H1 (cell line): ENCODE results near the gene KCTD4. TPM values are rescaled to one million over a fixed set of nuclear protein-coding genes. Genes with fewer than 3 reads are reported as not detected.

ENCODE experiments used
- CTCF ChIA-PET: fragments of 300-600 bp; sonication (Branson Sonifier 250); formaldehyde crosslinking; loops from one replicate; lab custom pipeline; 2021; ENCODE audit not compliant: partially characterized antibody; lab: Charles Lee
- POLR2A ChIA-PET: fragments of 300-600 bp; sonication (Branson Sonifier 250); formaldehyde crosslinking; loops from one replicate; lab custom pipeline; 2021; ENCODE audit warnings: inconsistent platforms; ENCODE audit not compliant: partially characterized antibody; lab: Charles Lee
- DNase-seq, 2 experiments: peaks; one replicate each; pipeline versions ENCODE4 v3.0.0 to v3.0.0-alpha.2; 2010 to 2022; ENCODE audit warnings: low spot score in 2 of 2, low read depth in 1 of 2, mixed read lengths in 1 of 2
- FAIRE-seq: peaks from 2 replicates; lab custom pipeline; 2011; peaks lifted over from hg19 to GRCh38; lab: Jason Lieb, UNC
- H2AFZ ChIP-seq: 2 replicates; pipeline ENCODE4 v1.8.1; 2012; ENCODE audit warnings: low read length, inconsistent platforms
- H2AK5ac ChIP-seq: 2 replicates; pipeline ENCODE4 v1.6.1; 2013; ENCODE audit warnings: low read depth, low read length
- H2BK120ac ChIP-seq: replicated peaks from 2 replicates; pipeline ENCODE3; 2013; ENCODE audit warnings: low read depth, low read length, inconsistent platforms
- H2BK12ac ChIP-seq: 2 replicates; pipeline ENCODE4 v1.6.1; 2013; ENCODE audit warnings: low read depth, low read length
- H2BK15ac ChIP-seq: 2 replicates; pipeline ENCODE4 v1.6.1; 2013; ENCODE audit warnings: low read length
- H2BK20ac ChIP-seq: 2 replicates; pipeline ENCODE4 v1.6.1; 2013; ENCODE audit warnings: low read length
- H2BK5ac ChIP-seq: 2 replicates; pipeline ENCODE4 v1.6.1; 2013; ENCODE audit warnings: low read depth, low read length
- H3K14ac ChIP-seq: 2 replicates; pipeline ENCODE4 v1.6.1; 2013; ENCODE audit warnings: inconsistent platforms; ENCODE audit not compliant: insufficient read length
- H3K18ac ChIP-seq: 2 replicates; pipeline ENCODE4 v1.6.1; 2013; ENCODE audit warnings: low read length; ENCODE audit errors: extremely low read depth
- H3K23ac ChIP-seq: 2 replicates; pipeline ENCODE4 v1.6.1; 2013; ENCODE audit warnings: inconsistent platforms; ENCODE audit not compliant: insufficient read length
- H3K23me2 ChIP-seq: 2 replicates; pipeline ENCODE4 v1.6.1; 2013; ENCODE audit warnings: low read depth, low read length
- H3K27ac ChIP-seq: 2 replicates; pipeline ENCODE4 v1.6.1; 2011; ENCODE audit warnings: low read depth, low read length, inconsistent platforms
- H3K27me3 ChIP-seq, 4 experiments: replicated peaks in 1 of 4; 1 replicate in 1 of 4; 2 replicates in 3 of 4; pipeline versions ENCODE4 v1.6.1 to v1.8.1; 2011 to 2013; ENCODE audit warnings: low read length in 3 of 4, mild to moderate bottlenecking in 3 of 4, inconsistent platforms in 2 of 4, mixed read lengths in 2 of 4, moderate library complexity in 1 of 4; ENCODE audit not compliant: control insufficient read depth in 3 of 4, insufficient read depth in 3 of 4; ENCODE audit errors: extremely low read depth in 1 of 4
- H3K36me3 ChIP-seq, 4 experiments: 2 replicates each; pipeline versions ENCODE4 v1.6.1 to v1.8.1; 2011 to 2013; ENCODE audit warnings: mild to moderate bottlenecking in 4 of 4, low read length in 3 of 4, moderate library complexity in 2 of 4, control low read depth in 1 of 4, inconsistent platforms in 1 of 4; ENCODE audit not compliant: insufficient read depth in 4 of 4, control insufficient read depth in 2 of 4
- H3K4ac ChIP-seq: replicated peaks from 2 replicates; pipeline ENCODE3; 2013; ENCODE audit warnings: low read length, low read depth, mixed read lengths, inconsistent platforms; ENCODE audit not compliant: insufficient read length
- H3K4me1 ChIP-seq, 4 experiments: replicated peaks in 1 of 4; 1 replicate in 1 of 4; 2 replicates in 3 of 4; pipeline versions ENCODE4 v1.6.1 to v1.8.1; 2011 to 2013; ENCODE audit warnings: low read length in 3 of 4, inconsistent platforms in 2 of 4, mixed read lengths in 1 of 4; ENCODE audit not compliant: insufficient read depth in 4 of 4, control insufficient read depth in 3 of 4
- H3K4me2 ChIP-seq, 2 experiments: 2 replicates each; pipeline versions ENCODE4 v1.6.1 to v1.8.1; 2011 to 2013; ENCODE audit warnings: low read depth in 2 of 2, low read length in 2 of 2, control low read depth in 1 of 2, inconsistent platforms in 1 of 2, mild to moderate bottlenecking in 1 of 2; ENCODE audit not compliant: insufficient read depth in 1 of 2
- H3K4me3 ChIP-seq, 4 experiments: fragments of 200-600, 300-600 bp in 1 of 4; sonication (generic), shearing (Covaris generic), sonication (Bioruptor Twin) in 1 of 4; 2 replicates each; pipeline versions ENCODE4 v1.5.1 to v1.8.1; 2011 to 2016; ENCODE audit warnings: low read length in 4 of 4, low read depth in 3 of 4, control low read depth in 2 of 4, inconsistent platforms in 2 of 4, mild to moderate bottlenecking in 2 of 4, mixed read lengths in 1 of 4, moderate library complexity in 1 of 4; ENCODE audit not compliant: insufficient read depth in 2 of 4; ENCODE audit errors: extremely low read depth in 1 of 4
- H3K56ac ChIP-seq: replicated peaks from 2 replicates; pipeline ENCODE3; 2013; ENCODE audit warnings: low read depth, mild to moderate bottlenecking, mixed read lengths, low read length, inconsistent platforms; ENCODE audit not compliant: insufficient read length
- H3K79me1 ChIP-seq: 2 replicates; pipeline ENCODE4 v1.6.1; 2013; ENCODE audit warnings: low read depth, low read length, control low read depth
- H3K79me2 ChIP-seq, 2 experiments: 2 replicates each; pipeline versions ENCODE4 v1.6.1 to v1.8.1; 2012 to 2013; ENCODE audit warnings: low read length in 2 of 2, mild to moderate bottlenecking in 2 of 2, inconsistent platforms in 1 of 2; ENCODE audit not compliant: insufficient read depth in 2 of 2, control insufficient read depth in 1 of 2
- H3K9ac ChIP-seq, 4 experiments: replicated peaks in 1 of 4; 1 replicate in 1 of 4; 2 replicates in 3 of 4; pipeline versions ENCODE4 v1.6.1 to v1.8.1; 2011 to 2013; ENCODE audit warnings: low read depth in 3 of 4, low read length in 3 of 4, control low read depth in 2 of 4, mild to moderate bottlenecking in 2 of 4, moderate library complexity in 2 of 4, inconsistent platforms in 1 of 4; ENCODE audit errors: extremely low read depth in 1 of 4
- H3K9me3 ChIP-seq, 2 experiments: 2 replicates each; pipeline versions ENCODE4 v1.6.1 to v1.8.1; 2012 to 2013; ENCODE audit warnings: mild to moderate bottlenecking in 2 of 2, moderate library complexity in 2 of 2, control low read depth in 1 of 2, inconsistent platforms in 1 of 2, low read depth in 1 of 2, low read length in 1 of 2, mixed read lengths in 1 of 2; ENCODE audit not compliant: insufficient read depth in 2 of 2
- H4K20me1 ChIP-seq, 2 experiments: replicated peaks in 1 of 2; 2 replicates each; pipeline versions ENCODE3 to v1.8.1; 2011 to 2013; ENCODE audit warnings: inconsistent platforms in 2 of 2, low read length in 2 of 2, mild to moderate bottlenecking in 1 of 2; ENCODE audit not compliant: insufficient read depth in 2 of 2, control insufficient read depth in 1 of 2
- H4K5ac ChIP-seq: 2 replicates; pipeline ENCODE4 v1.6.1; 2013; ENCODE audit warnings: low read length, low read depth, mixed read lengths, inconsistent platforms; ENCODE audit not compliant: insufficient read length
- H4K8ac ChIP-seq: 2 replicates; pipeline ENCODE4 v1.8.0; 2013; ENCODE audit warnings: mild to moderate bottlenecking, moderate library complexity, low read length, inconsistent platforms; ENCODE audit not compliant: insufficient read depth; ENCODE audit errors: extremely low read depth
- H4K91ac ChIP-seq: replicated peaks from 2 replicates; pipeline ENCODE3; 2013; ENCODE audit warnings: low read length, mixed read lengths, inconsistent platforms; ENCODE audit not compliant: insufficient read length
- BACH1 ChIP-seq: IDR thresholded peaks from 2 replicates; pipeline ENCODE4 v1.6.1; 2012; ENCODE audit warnings: low read length, improper control_type of control experiment
- BRCA1 ChIP-seq: IDR thresholded peaks from 2 replicates; pipeline ENCODE4 v1.6.1; 2012; ENCODE audit warnings: low read depth, low read length, improper control_type of control experiment
- CBX8 ChIP-seq: fragments of 300-800, 300-1000 bp; sonication (generic); IDR thresholded peaks from 2 replicates; pipeline ENCODE4 v1.7.1; 2016; ENCODE audit warnings: low read depth, low read length, borderline replicate concordance
- FOSL1 ChIP-seq: IDR thresholded peaks from 2 replicates; pipeline ENCODE4 v1.6.1; 2011; ENCODE audit warnings: mild to moderate bottlenecking, low read depth, low read length, moderate library complexity; ENCODE audit not compliant: insufficient read depth
- HDAC6 ChIP-seq: IDR thresholded peaks from one replicate; pipeline ENCODE4 v1.7.1; 2012; ENCODE audit warnings: low read depth, mild to moderate bottlenecking, inconsistent platforms, low read length, moderate library complexity
- RAD21 ChIP-seq, 2 experiments: IDR thresholded peaks in 1 of 2; conservative IDR thresholded peaks in 1 of 2; 2 replicates each; pipeline ENCODE4 v1.6.1; 2011; ENCODE audit warnings: low read depth in 2 of 2, low read length in 2 of 2, improper control_type of control experiment in 1 of 2, inconsistent platforms in 1 of 2, mild to moderate bottlenecking in 1 of 2, moderate library complexity in 1 of 2
- TCF12 ChIP-seq: IDR thresholded peaks from 2 replicates; pipeline ENCODE4 v1.6.1; 2011; ENCODE audit warnings: low read depth, mild to moderate bottlenecking, low read length
- WGBS, 2 experiments: shearing (Covaris generic) in 1 of 2; methylation state at CpG; one replicate each; pipeline versions ENCODE4 v1.1.6 to v1.1.7; 2013 to 2015; ENCODE audit warnings: low lambda C conversion rate in 2 of 2, mixed read lengths in 2 of 2, inconsistent platforms in 1 of 2, low coverage in 1 of 2, missing lambda C conversion rate in 1 of 2; ENCODE audit not compliant: insufficient replicate concordance in 2 of 2, insufficient coverage in 1 of 2, insufficient read length in 1 of 2; ENCODE audit errors: extremely low coverage in 1 of 2, missing lambda C conversion rate in 1 of 2; 5-methylcytosine and 5-hydroxymethylcytosine counted together
- long read RNA-seq, 2 experiments: library from RNA in 1 of 2; library from capped mRNA in 1 of 2; stranded (forward); transcript quantifications; one replicate each; pipeline ENCODE4 v2.0.0, GENCODE V29; 2021; ENCODE audit warnings: inconsistent platforms in 1 of 2
- polyA minus RNA-seq, 3 experiments: library from RNA; depleted of rRNA, polyadenylated mRNA; stranded (reverse); fragments of >200 nt; gene quantifications; 1 replicate in 2 of 3; 2 replicates in 1 of 3; pipeline ENCODE4 v1.2.3, GENCODE V29; 2011
- polyA plus RNA-seq, 7 experiments: library from polyadenylated mRNA; depleted of rRNA in 3 of 7; stranded (reverse) in 5 of 7; unstranded in 2 of 7; fragments of >200 nt in 5 of 7; fragments of 200-250 nt in 2 of 7; gene quantifications; 1 replicate in 5 of 7; 2 replicates in 1 of 7; 4 replicates in 1 of 7; pipeline versions ENCODE4 v1.2.1 to v1.2.3, GENCODE V29; 2011 to 2013; ENCODE audit warnings: missing spikeins in 2 of 7, mixed read lengths in 2 of 7
- total RNA-seq: library from RNA; stranded (reverse); fragmentation: NEBNext Ultra II Directional; extraction: Animal tissue kit (Norgen Biotek cat#: 25700); gene quantifications from 2 replicates; pipeline ENCODE4 v1.2.1, GENCODE V29; 2021
- TF ChIP-seq, protein P1 (sequence below), 3 experiments: IDR thresholded peaks; 1 replicate in 2 of 3; 2 replicates in 1 of 3; pipeline versions ENCODE4 v1.5.1 to v1.6.1; 2011; ENCODE audit warnings: low read length in 3 of 3, mild to moderate bottlenecking in 3 of 3, inconsistent platforms in 2 of 3, low read depth in 1 of 3, moderate library complexity in 1 of 3; ENCODE audit not compliant: insufficient read depth in 1 of 3; ENCODE audit errors: control extremely low read depth in 1 of 3

Gene KCTD4
- total RNA-seq (not detected in 2 replicates), polyA plus RNA-seq (2011; rRNA removed) (not detected in 2 replicates), polyA minus RNA-seq (2011; rRNA and poly(A)+ RNA removed) (not detected in 2 replicates)
- polyA plus RNA-seq (2011; cell fraction: cytosol; rRNA removed) = not detected
- polyA plus RNA-seq (2011; cell fraction: nucleus; rRNA removed) = not detected
- not detected in 4 replicates for polyA plus RNA-seq (2012, experiment 1 of 2)
- not detected for polyA plus RNA-seq (2012, experiment 2 of 2)
- not detected for polyA plus RNA-seq (2013, experiment 1 of 2)
- not detected for polyA plus RNA-seq (2013, experiment 2 of 2)
- polyA minus RNA-seq (2011; cell fraction: cytosol; rRNA and poly(A)+ RNA removed) = not detected
- not detected for polyA minus RNA-seq (2011; cell fraction: nucleus; rRNA and poly(A)+ RNA removed)
- long read RNA-seq, experiment 1 = 0 reads
- long read RNA-seq, experiment 2 = 0 reads

- Histone ChIP-seq H2BK120ac (no peak within 1 kb of the TSS), H3K23me2 (no peaks in the 10 kb centered on the region), H4K5ac (no peak within 1 kb of the TSS), H3K36me3 (no peaks in the 10 kb centered on the region), H2BK15ac (no peak within 1 kb of the TSS), H2AFZ (no peak within 1 kb of the TSS), H3K14ac (no peak within 1 kb of the TSS), H3K23ac (no peak within 1 kb of the TSS), H2BK12ac (no peak within 1 kb of the TSS), H3K27ac (no peak within 1 kb of the TSS), H3K79me1 (no peaks in the 10 kb centered on the region; the same call in 1 of the 2 replicates), H4K8ac (no peak within 1 kb of the TSS), H3K18ac (no peak within 1 kb of the TSS), H3K4ac (no peak within 1 kb of the TSS), H2AK5ac (no peak within 1 kb of the TSS), H4K20me1 (peaks cover 0 to 2% of the 10 kb centered on the region in 2 experiments), H3K56ac (no peak within 1 kb of the TSS), H2BK5ac (no peak within 1 kb of the TSS), H3K79me2 (0 out of 4 replicates have a peak, but pooled peaks cover 0 to 3% of the 10 kb centered on the region in 2 experiments), H3K4me2 (no peak within 1 kb of the TSS), H3K27me3 (no peaks in the 10 kb centered on the region), H2BK20ac (no peak within 1 kb of the TSS), H3K9me3 (no peaks in the 10 kb centered on the region), H3K4me3 (no peak within 1 kb of the TSS), H4K91ac (no peak within 1 kb of the TSS), H3K9ac (no peak within 1 kb of the TSS), H3K4me1 (peaks cover 0 to 3% (median 0%) of the 10 kb centered on the region in 4 experiments; a peak in 2 of 7 replicates)
- POLR2A ChIA-PET = interaction anchor here (1.1 kb wide), 1 partner anchor 140 kb away, joined by 3 read pairs; the partner anchor contains the start of gene TPT1
- CTCF ChIA-PET = interaction anchor here (0.6 to 1.2 kb wide), 2 partner anchors 80 to 164 kb away, joined by 3 read pairs; no protein-coding TSS in a partner anchor
- FAIRE-seq (no peak), DNase-seq (no peak)
- WGBS, 2 experiments = 91% methylated on average over 2 of the region's 2 CpGs; no CpG with 5 or more reads in 1 of the 2 experiments
- TF ChIP-seq BRCA1 (no peak), HDAC6 (no peak), FOSL1 (no peak), CBX8 (no peak), TCF12 (no peak), RAD21 (IDR thresholded peaks at IDR 0.05 in 1 of 2, conservative IDR thresholded peaks at IDR 0.05 in 1 of 2; ENCODE audit: low read depth in 2 of 2, low read length in 2 of 2) (no peak), BACH1 (no peak)
- TF ChIP-seq, protein P1, sequence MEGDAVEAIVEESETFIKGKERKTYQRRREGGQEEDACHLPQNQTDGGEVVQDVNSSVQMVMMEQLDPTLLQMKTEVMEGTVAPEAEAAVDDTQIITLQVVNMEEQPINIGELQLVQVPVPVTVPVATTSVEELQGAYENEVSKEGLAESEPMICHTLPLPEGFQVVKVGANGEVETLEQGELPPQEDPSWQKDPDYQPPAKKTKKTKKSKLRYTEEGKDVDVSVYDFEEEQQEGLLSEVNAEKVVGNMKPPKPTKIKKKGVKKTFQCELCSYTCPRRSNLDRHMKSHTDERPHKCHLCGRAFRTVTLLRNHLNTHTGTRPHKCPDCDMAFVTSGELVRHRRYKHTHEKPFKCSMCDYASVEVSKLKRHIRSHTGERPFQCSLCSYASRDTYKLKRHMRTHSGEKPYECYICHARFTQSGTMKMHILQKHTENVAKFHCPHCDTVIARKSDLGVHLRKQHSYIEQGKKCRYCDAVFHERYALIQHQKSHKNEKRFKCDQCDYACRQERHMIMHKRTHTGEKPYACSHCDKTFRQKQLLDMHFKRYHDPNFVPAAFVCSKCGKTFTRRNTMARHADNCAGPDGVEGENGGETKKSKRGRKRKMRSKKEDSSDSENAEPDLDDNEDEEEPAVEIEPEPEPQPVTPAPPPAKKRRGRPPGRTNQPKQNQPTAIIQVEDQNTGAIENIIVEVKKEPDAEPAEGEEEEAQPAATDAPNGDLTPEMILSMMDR (IDR thresholded peaks at IDR 0.05; ENCODE audit: control extremely low read depth in 1 of 3, insufficient read depth in 1 of 3, low read depth in 1 of 3, low read length in 3 of 3) = no peak
Measured at GRCh38 chr13:45200701-45201232, at the start of gene KCTD4. Gene KCTD4, minus strand, starts transcription at chr13:45201045. Its CDS starts 6,478 bp downstream, at chr13:45194567.
